Measurements from ENCODE around the gene PCDHB13. TPM values are rescaled to one million over a fixed set of nuclear protein-coding genes. Genes with fewer than 3 reads are reported as not detected.
"Not testable (repeated sequence)": the region's sequence is repeated elsewhere in the genome, so short reads cannot be mapped to it uniquely, and the experiment has no call there.

PCDHB13 gene
- total and polyA plus RNA-seq, 2 of the 13 experiments (the other 11 are each of a cell fraction or from before 2014, with no cell fraction given): 0.57 to 0.80 TPM

GRCh38 chr5:141241496-141241895, 27.8 kb downstream of the PCDHB13 start (continued):
- no peak for TF ChIP-seq ZBTB4 (CRISPR knock-in tag; IDR thresholded peaks at IDR 0.05; ENCODE audit: borderline replicate concordance)
- no peak for TF ChIP-seq JUN (CRISPR knock-in tag; IDR thresholded peaks at IDR 0.05)
- no peak for TF ChIP-seq ZBTB10 (CRISPR knock-in tag; IDR thresholded peaks at IDR 0.05; ENCODE audit: borderline replicate concordance)
- TF ChIP-seq MAFK (conservative IDR thresholded peaks at IDR 0.05 in 1 of 2, IDR thresholded peaks at IDR 0.05 in 1 of 2; ENCODE audit: low read length in 2 of 2): no peak

GRCh38 chr5:141245250-141245717, 31.6 kb downstream of the PCDHB13 start, which contains the start of gene PCDHB15:
Gene PCDHB15 (plus strand): TSS chr5:141245395. CDS start chr5:141245579, 184 bp downstream.
- no peak within 1 kb of the TSS for H3K27ac ChIP-seq (ENCODE audit: extremely low read length, insufficient read depth, low read length)
- FAIRE-seq (no peak), DNase-seq (ENCODE audit: low spot score) (peak; percentile 9), ATAC-seq (peak; percentile 54)
- CTCF ChIA-PET (ENCODE audit: low intra/inter-chr PET ratio, low total read pairs): interaction anchor here (2.2 kb wide), 1 partner anchor 319 kb away, joined by 12 read pairs; no protein-coding TSS in a partner anchor
- H3K4me1 ChIP-seq (ENCODE audit: insufficient read depth, low read length): no peaks in the 10 kb centered on the region
- H3K36me3 ChIP-seq (replicated peaks in 1 of 2; ENCODE audit: control insufficient read depth in 1 of 2, insufficient read depth in 2 of 2, low read length in 2 of 2): no peaks in the 10 kb centered on the region
- H3K9me3 ChIP-seq (ENCODE audit: low read length): peaks cover 80% of the 10 kb centered on the region
- H3K4me3 ChIP-seq (replicated peaks in 1 of 3; ENCODE audit: insufficient read depth in 1 of 3, low read depth in 2 of 3, low read length in 3 of 3): peak within 1 kb of the TSS; percentile 28 to 58 (median 36)
- H4K20me1 ChIP-seq (ENCODE audit: insufficient read depth, low read length): no peaks in the 10 kb centered on the region
- in situ Hi-C loops (cut with HindIII; ENCODE audit: extremely low pct_ligation_motif_present, low pct_unique_long_range_greater_than_20kb): no loop called here
- H3K9ac ChIP-seq (ENCODE audit: insufficient read depth, low read depth, low read length): peak within 1 kb of the TSS; percentile 29; the same call in 1 of the 2 replicates
- POLR2A ChIA-PET: no interaction called here
- H3K27me3 ChIP-seq (ENCODE audit: control insufficient read depth in 1 of 2, insufficient read depth in 2 of 2, low read length in 2 of 2): no peaks in the 10 kb centered on the region; a peak in 1 of 5 replicates
- H2AFZ ChIP-seq (ENCODE audit: low read length): peak within 1 kb of the TSS; percentile 25
- intact Hi-C loops (cut with micrococcal nuclease; ENCODE audit: unreplicated experiment): no loop called here
- BruUV-seq (replicated peaks): no TSS peak
- peak within 1 kb of the TSS; percentile 69 for H3K4me2 ChIP-seq (ENCODE audit: low read depth, low read length)
- no peaks in the 10 kb centered on the region for H3K79me2 ChIP-seq (ENCODE audit: insufficient read depth, low read length)
- TF ChIP-seq CTCF (CRISPR knock-in tag; IDR thresholded peaks at IDR 0.05) (peak; percentile 56), MED8 (CRISPR knock-in tag; IDR thresholded peaks at IDR 0.05; ENCODE audit: insufficient replicate concordance) (no peak), STAG1 (CRISPR knock-in tag; IDR thresholded peaks at IDR 0.05) (peak; percentile 57)
- WGBS (ENCODE audit: low lambda C conversion rate): 16% methylated on average over 12 of the region's 16 CpGs

- in situ Hi-C loops (cut with HindIII; ENCODE audit: extremely low pct_ligation_motif_present, low pct_unique_long_range_greater_than_20kb); H3K4me1 ChIP-seq (ENCODE audit: insufficient read depth, low read length); FAIRE-seq; H2AFZ ChIP-seq (ENCODE audit: low read length); CTCF ChIA-PET (ENCODE audit: low intra/inter-chr PET ratio, low total read pairs); intact Hi-C loops (cut with micrococcal nuclease; ENCODE audit: unreplicated experiment); H3K4me3 ChIP-seq (replicated peaks in 1 of 3; ENCODE audit: insufficient read depth in 1 of 3, low read depth in 2 of 3, low read length in 3 of 3); H3K4me2 ChIP-seq (ENCODE audit: low read depth, low read length); H3K79me2 ChIP-seq (ENCODE audit: insufficient read depth, low read length); H3K27me3 ChIP-seq (ENCODE audit: control insufficient read depth in 1 of 2, insufficient read depth in 2 of 2, low read length in 2 of 2); H3K27ac ChIP-seq (ENCODE audit: extremely low read length, insufficient read depth, low read length); DNase-seq (ENCODE audit: low spot score); H3K9ac ChIP-seq (ENCODE audit: insufficient read depth, low read depth, low read length); ATAC-seq; POLR2A ChIA-PET; H3K36me3 ChIP-seq (replicated peaks in 1 of 2; ENCODE audit: control insufficient read depth in 1 of 2, insufficient read depth in 2 of 2, low read length in 2 of 2); H4K20me1 ChIP-seq (ENCODE audit: insufficient read depth, low read length); BruUV-seq (replicated peaks): not testable (repeated sequence)
- peaks cover 79% of the 10 kb centered on the region for H3K9me3 ChIP-seq (ENCODE audit: low read length)
- WGBS (ENCODE audit: low lambda C conversion rate): 10% methylated on average over 2 of the region's 42 CpGs
Observed at GRCh38 chr5:141246971-141247370, 33.3 kb downstream of the PCDHB13 start.

All from HepG2 (cell line).